Measurements from ENCODE around the gene ALAD. TPM values are rescaled to one million over a fixed set of nuclear protein-coding genes. Genes with fewer than 3 reads are reported as not detected.

The ALAD gene
- polyA plus RNA-seq, 1 donor (not counting 4 experiments of a cell fraction or from before 2014, with no cell fraction given) = 9.3 TPM

GRCh38 chr9:113352006-113352405 is 49.1 kb downstream of the ALAD start:
- dilution Hi-C loops (cut with MboI; ENCODE audit: extremely low pct_ligation_motif_present, low sequenced_read_pairs) = no loop called here

DNA sequence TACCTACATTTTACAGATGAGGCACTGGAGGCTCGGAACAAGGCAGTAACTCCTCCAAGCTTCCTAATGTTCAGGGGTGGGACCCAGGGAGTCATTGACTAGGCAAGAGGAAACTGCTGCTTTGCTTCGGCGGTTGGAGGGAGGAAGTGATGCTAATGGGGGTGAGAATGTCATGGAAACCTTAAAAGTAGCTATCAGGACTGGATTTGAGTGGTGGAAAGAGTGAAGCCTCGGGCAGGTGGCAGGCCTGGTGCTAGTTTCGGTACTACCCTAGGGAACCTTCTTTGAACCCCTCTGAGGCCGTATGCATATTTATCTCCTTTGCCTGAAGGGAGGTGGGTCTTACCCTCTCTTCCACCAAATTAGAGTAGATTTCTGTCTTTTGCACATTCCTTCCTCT is 50.1 kb downstream of the ALAD start:
- DNase-seq (ENCODE audit: low read depth, low spot score) (no peak), FAIRE-seq (no peak)
- Histone ChIP-seq H3K4me1 (ENCODE audit: control insufficient read depth, extremely low read depth, insufficient read depth, low read length) (peaks cover 9% of the 10 kb centered on the region), H3K4me2 (ENCODE audit: control insufficient read depth, extremely low read depth, insufficient read depth, low read depth, low read length) (no peak overlapping the region), H2AFZ (ENCODE audit: control insufficient read depth, low read length) (no peak overlapping the region), H3K27ac (ENCODE audit: control insufficient read depth, insufficient read depth, low read length) (no peak overlapping the region), H3K9ac (ENCODE audit: control insufficient read depth, extremely low read depth, insufficient read depth, low read length) (no peak overlapping the region), H3K79me2 (ENCODE audit: control insufficient read depth, insufficient read depth, low read length) (no peaks in the 10 kb centered on the region), H3K4me3 (ENCODE audit: control insufficient read depth in 2 of 3, extremely low read depth in 1 of 3, insufficient read depth in 2 of 3, low read depth in 1 of 3, low read length in 3 of 3) (no peak overlapping the region), H4K20me1 (ENCODE audit: control insufficient read depth, extremely low read depth, insufficient read depth, low read length) (no peaks in the 10 kb centered on the region), H3K9me3 (ENCODE audit: control insufficient read depth, low read depth, low read length) (no peaks in the 10 kb centered on the region), H3K27me3 (ENCODE audit: control insufficient read depth, extremely low read depth, insufficient read depth, low read length) (peaks cover 31% of the 10 kb centered on the region), H3K9me1 (ENCODE audit: control insufficient read depth, extremely low read depth, insufficient read depth, low read length) (no peaks in the 10 kb centered on the region), H3K36me3 (ENCODE audit: control insufficient read depth in 2 of 2, extremely low read depth in 1 of 2, insufficient read depth in 2 of 2, low read length in 2 of 2) (no peaks in the 10 kb centered on the region)
- TF ChIP-seq, protein P1, sequence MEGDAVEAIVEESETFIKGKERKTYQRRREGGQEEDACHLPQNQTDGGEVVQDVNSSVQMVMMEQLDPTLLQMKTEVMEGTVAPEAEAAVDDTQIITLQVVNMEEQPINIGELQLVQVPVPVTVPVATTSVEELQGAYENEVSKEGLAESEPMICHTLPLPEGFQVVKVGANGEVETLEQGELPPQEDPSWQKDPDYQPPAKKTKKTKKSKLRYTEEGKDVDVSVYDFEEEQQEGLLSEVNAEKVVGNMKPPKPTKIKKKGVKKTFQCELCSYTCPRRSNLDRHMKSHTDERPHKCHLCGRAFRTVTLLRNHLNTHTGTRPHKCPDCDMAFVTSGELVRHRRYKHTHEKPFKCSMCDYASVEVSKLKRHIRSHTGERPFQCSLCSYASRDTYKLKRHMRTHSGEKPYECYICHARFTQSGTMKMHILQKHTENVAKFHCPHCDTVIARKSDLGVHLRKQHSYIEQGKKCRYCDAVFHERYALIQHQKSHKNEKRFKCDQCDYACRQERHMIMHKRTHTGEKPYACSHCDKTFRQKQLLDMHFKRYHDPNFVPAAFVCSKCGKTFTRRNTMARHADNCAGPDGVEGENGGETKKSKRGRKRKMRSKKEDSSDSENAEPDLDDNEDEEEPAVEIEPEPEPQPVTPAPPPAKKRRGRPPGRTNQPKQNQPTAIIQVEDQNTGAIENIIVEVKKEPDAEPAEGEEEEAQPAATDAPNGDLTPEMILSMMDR (optimal IDR thresholded peaks at IDR 0.05 in 1 of 3, IDR thresholded peaks at IDR 0.05 in 1 of 3, conservative IDR thresholded peaks at IDR 0.05 in 1 of 3; ENCODE audit: extremely low read depth in 1 of 3, insufficient read depth in 2 of 3, low read length in 3 of 3) = no peak
- no peak for TF ChIP-seq EZH2 (IDR thresholded peaks at IDR 0.05; ENCODE audit: low read length)
- dilution Hi-C loops (cut with MboI; ENCODE audit: extremely low pct_ligation_motif_present, low sequenced_read_pairs) = no loop called here

More at GRCh38 chr9:113352006-113352405, 49.1 kb downstream of the ALAD start:
- no peak for TF ChIP-seq EZH2 (IDR thresholded peaks at IDR 0.05; ENCODE audit: low read length)
- TF ChIP-seq, protein P1 (optimal IDR thresholded peaks at IDR 0.05 in 1 of 3, IDR thresholded peaks at IDR 0.05 in 1 of 3, conservative IDR thresholded peaks at IDR 0.05 in 1 of 3; ENCODE audit: extremely low read depth in 1 of 3, insufficient read depth in 2 of 3, low read length in 3 of 3) = no peak
- Histone ChIP-seq H3K4me3 (ENCODE audit: control insufficient read depth in 2 of 3, extremely low read depth in 1 of 3, insufficient read depth in 2 of 3, low read depth in 1 of 3, low read length in 3 of 3) (no peak overlapping the region), H2AFZ (ENCODE audit: control insufficient read depth, low read length) (no peak overlapping the region), H4K20me1 (ENCODE audit: control insufficient read depth, extremely low read depth, insufficient read depth, low read length) (no peaks in the 10 kb centered on the region), H3K79me2 (ENCODE audit: control insufficient read depth, insufficient read depth, low read length) (no peaks in the 10 kb centered on the region), H3K9ac (ENCODE audit: control insufficient read depth, extremely low read depth, insufficient read depth, low read length) (no peak overlapping the region), H3K9me3 (ENCODE audit: control insufficient read depth, low read depth, low read length) (no peaks in the 10 kb centered on the region), H3K4me2 (ENCODE audit: control insufficient read depth, extremely low read depth, insufficient read depth, low read depth, low read length) (no peak overlapping the region), H3K9me1 (ENCODE audit: control insufficient read depth, extremely low read depth, insufficient read depth, low read length) (no peaks in the 10 kb centered on the region), H3K4me1 (ENCODE audit: control insufficient read depth, extremely low read depth, insufficient read depth, low read length) (peaks cover 9% of the 10 kb centered on the region), H3K36me3 (ENCODE audit: control insufficient read depth in 2 of 2, extremely low read depth in 1 of 2, insufficient read depth in 2 of 2, low read length in 2 of 2) (no peaks in the 10 kb centered on the region), H3K27ac (ENCODE audit: control insufficient read depth, insufficient read depth, low read length) (no peak overlapping the region), H3K27me3 (ENCODE audit: control insufficient read depth, extremely low read depth, insufficient read depth, low read length) (peaks cover 31% of the 10 kb centered on the region)
- DNase-seq (ENCODE audit: low read depth, low spot score) (no peak), FAIRE-seq (no peak)
